GM18517 (cell line): ENCODE measurements around the gene OR10A3.

Experiments
- ATAC-seq: cut with Tn5 transposase; IDR thresholded peaks from one replicate; pipeline ENCODE4 v1.9.1; 2021; ENCODE audit warnings: mild to moderate bottlenecking, moderate library complexity; ENCODE audit not compliant: unreplicated experiment

OR10A3 gene

DNA sequence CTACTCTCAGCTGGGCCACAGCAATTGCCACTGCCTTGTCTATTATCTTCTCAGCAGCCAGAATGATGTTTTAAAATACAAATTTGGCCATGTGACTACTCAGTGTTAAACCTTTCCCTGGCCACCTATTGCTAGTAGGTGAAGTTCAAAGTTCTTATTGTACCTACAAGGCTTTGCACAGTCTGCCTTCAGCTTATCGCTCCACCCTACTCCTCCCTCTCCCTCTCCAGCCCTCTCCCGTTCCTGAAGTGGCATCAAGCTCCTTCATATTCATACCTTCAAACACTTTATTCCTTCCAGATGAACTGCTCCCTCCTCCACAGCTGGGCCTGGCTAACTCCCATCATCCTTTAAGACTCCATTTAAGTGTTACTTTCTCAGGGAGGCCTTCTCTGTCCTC lies 47.7 kb downstream of the OR10A3 start:
- no peak for ATAC-seq

- ATAC-seq: peak; percentile 53
These were observed 48.7 kb downstream of the OR10A3 start for GRCh38 chr11:7892840-7893254.

GRCh38 chr11:7892059-7892699 lies 49.3 kb downstream of the OR10A3 start:
- peak; percentile 73 for ATAC-seq

- ATAC-seq: no peak
These were observed 50.9 kb downstream of the OR10A3 start for GRCh38 chr11:7890417-7891172.

DNA sequence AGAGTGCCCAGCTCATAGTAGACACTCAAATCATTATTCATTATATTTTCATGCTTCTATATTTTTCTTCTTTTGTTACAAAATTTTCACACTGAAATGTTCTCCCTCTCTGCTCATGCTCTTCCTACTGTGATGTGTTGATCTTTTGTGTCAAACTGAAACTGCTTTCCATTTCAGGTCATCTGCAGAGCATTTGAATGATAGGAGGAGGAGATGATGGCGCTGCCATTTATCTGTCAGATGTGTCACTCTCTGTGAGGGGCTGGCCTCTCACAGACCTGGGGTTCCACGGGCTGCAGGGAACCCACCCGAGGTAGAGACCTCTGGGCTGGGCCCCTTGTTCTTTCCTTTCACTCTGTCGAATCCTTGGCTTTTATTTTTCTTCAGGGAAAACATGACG lies 51.5 kb downstream of the OR10A3 start:
- peak; percentile 37 for ATAC-seq
